SU-DHL-6 (cell line): ENCODE measurements around the gene TMEM176B.

ENCODE experiments used
- CTCF ChIP-seq: fragments of 200-600 bp; sonication (generic); IDR thresholded peaks from one replicate; pipeline ENCODE4 v1.5.1; 2017; ENCODE audit warnings: antibody characterized with exemption, mild to moderate bottlenecking, low read length, moderate library complexity; ENCODE audit not compliant: insufficient read depth, poor library complexity, severe bottlenecking
- EZH2phosphoT487 ChIP-seq: fragments of 200-600 bp; sonication (generic), shearing (Covaris generic); conservative IDR thresholded peaks from 2 replicates; pipeline ENCODE4 v1.6.1; 2018; ENCODE audit warnings: mild to moderate bottlenecking, antibody characterized with exemption, low read length, moderate library complexity, mixed read lengths

- TF ChIP-seq CTCF, result no peak
- TF ChIP-seq EZH2phosphoT487, result no peak
Measured at GRCh38 chr7:150849204-150849775, 49.1 kb upstream of the TMEM176B start.
